Measurements from ENCODE around the gene HERC3. TPM values are rescaled to one million over a fixed set of nuclear protein-coding genes. Genes with fewer than 3 reads are reported as not detected.
A peak's percentile ranks its signal among the peaks of the same experiment; 100 is the strongest.

The HERC3 gene
- total and polyA plus RNA-seq, 4 experiments from 2014 or later: 39.9 to 97.1 (median 70.2) TPM

- no peaks in the 10 kb centered on the region for H3K4me1 Mint-ChIP-seq
- peaks cover 0 to 3% of the 10 kb centered on the region in 2 donors for H3K36me3 Mint-ChIP-seq
- intact Hi-C loops (cut with micrococcal nuclease): no loop called here
- no peak overlapping the region for H3K27ac Mint-ChIP-seq
- H3K4me3 Mint-ChIP-seq: no peak overlapping the region
- Histone ChIP-seq H3K9me3 (ENCODE audit: control insufficient read depth in 1 of 2, low read length in 2 of 2) (no peaks in the 10 kb centered on the region), H3K36me3 (ENCODE audit: insufficient read depth, low read length) (no peaks in the 10 kb centered on the region), H3K4me1 (ENCODE audit: insufficient read depth, low read length) (no peaks in the 10 kb centered on the region), H3K27ac (ENCODE audit: low read depth, low read length) (no peak overlapping the region), H3K27me3 (ENCODE audit: insufficient read depth, low read length) (no peaks in the 10 kb centered on the region), H3K4me3 (ENCODE audit: low read length in 2 of 2) (no peak overlapping the region)
- H3K9me3 Mint-ChIP-seq: peaks cover 0 to 4% (median 0%) of the 10 kb centered on the region in 8 donors
- ChIA-PET POLR2A (ENCODE audit: partially characterized antibody) (interaction anchor here (1.1 kb wide), 1 partner anchor 9 kb away, joined by 3 read pairs; no protein-coding TSS in a partner anchor), CTCF (ENCODE audit: partially characterized antibody) (no interaction called here)
- H3K27me3 Mint-ChIP-seq: no peaks in the 10 kb centered on the region
- DNase-seq: no peak
Measured at GRCh38 chr4:88582493-88582892, 9.8 kb upstream of the HERC3 start.

- no peak overlapping the region for H3K4me3 ChIP-seq (ENCODE audit: low read length in 2 of 2)
- no peaks in the 10 kb centered on the region for H3K36me3 ChIP-seq (ENCODE audit: insufficient read depth, low read length)
- no peaks in the 10 kb centered on the region for H3K9me3 ChIP-seq (ENCODE audit: control insufficient read depth in 1 of 2, low read length in 2 of 2)
- no peak for DNase-seq
- H3K27me3 Mint-ChIP-seq: no peaks in the 10 kb centered on the region
- peaks cover 0 to under 1% of the 10 kb centered on the region in 2 donors for H3K36me3 Mint-ChIP-seq
- ChIA-PET CTCF (ENCODE audit: partially characterized antibody) (interaction anchor here (0.7 to 3.1 kb wide), 2 partner anchors 44 to 76 kb away, joined by 4 to 12 read pairs; no protein-coding TSS in a partner anchor), POLR2A (ENCODE audit: partially characterized antibody) (interaction anchor here (0.6 to 1.4 kb wide), 3 partner anchors 8 to 549 kb away, joined by 3 to 5 read pairs (median 3); no protein-coding TSS in a partner anchor)
- H3K27ac ChIP-seq (ENCODE audit: low read depth, low read length): no peak overlapping the region
- no peak overlapping the region for H3K4me3 Mint-ChIP-seq
- no peak overlapping the region for H3K27ac Mint-ChIP-seq
- no peaks in the 10 kb centered on the region for H3K4me1 Mint-ChIP-seq
- H3K9me3 Mint-ChIP-seq: peaks cover 0 to 4% (median 0%) of the 10 kb centered on the region in 8 donors
- H3K27me3 ChIP-seq (ENCODE audit: insufficient read depth, low read length): no peaks in the 10 kb centered on the region
- no peaks in the 10 kb centered on the region for H3K4me1 ChIP-seq (ENCODE audit: insufficient read depth, low read length)
- intact Hi-C loops (cut with micrococcal nuclease): no loop called here
Measured at GRCh38 chr4:88583631-88584470, 8.4 kb upstream of the HERC3 start.

- DNase-seq: no peak
- ChIA-PET POLR2A (ENCODE audit: partially characterized antibody) (no interaction called here), CTCF (ENCODE audit: partially characterized antibody) (interaction anchor here (3.1 kb wide), 1 partner anchor 45 kb away, joined by 12 read pairs; no protein-coding TSS in a partner anchor)
- no peak overlapping the region for H3K27ac ChIP-seq (ENCODE audit: low read depth, low read length)
- H3K9me3 Mint-ChIP-seq: peaks cover 0 to 4% (median 0%) of the 10 kb centered on the region in 8 donors
- H3K4me1 Mint-ChIP-seq: no peaks in the 10 kb centered on the region
- no peaks in the 10 kb centered on the region for H3K36me3 Mint-ChIP-seq
- H3K4me3 Mint-ChIP-seq: no peak overlapping the region
- no peaks in the 10 kb centered on the region for H3K4me1 ChIP-seq (ENCODE audit: insufficient read depth, low read length)
- intact Hi-C loops (cut with micrococcal nuclease): no loop called here
- no peaks in the 10 kb centered on the region for H3K27me3 ChIP-seq (ENCODE audit: insufficient read depth, low read length)
- no peaks in the 10 kb centered on the region for H3K9me3 ChIP-seq (ENCODE audit: control insufficient read depth in 1 of 2, low read length in 2 of 2)
- no peaks in the 10 kb centered on the region for H3K36me3 ChIP-seq (ENCODE audit: insufficient read depth, low read length)
- no peak overlapping the region for H3K4me3 ChIP-seq (ENCODE audit: low read length in 2 of 2)
- no peaks in the 10 kb centered on the region for H3K27me3 Mint-ChIP-seq
- no peak overlapping the region for H3K27ac Mint-ChIP-seq
Measured at GRCh38 chr4:88584471-88584900, 7.8 kb upstream of the HERC3 start.

GRCh38 chr4:88585917-88586316 is 6.4 kb upstream of the HERC3 start:
- Mint-ChIP-seq H3K27ac (no peak overlapping the region), H3K36me3 (no peaks in the 10 kb centered on the region), H3K27me3 (no peaks in the 10 kb centered on the region), H3K4me1 (peaks cover 0 to 5% (median under 1%) of the 10 kb centered on the region in 4 donors), H3K4me3 (no peak overlapping the region), H3K9me3 (peaks cover 0 to 4% (median 0%) of the 10 kb centered on the region in 8 donors)
- Histone ChIP-seq H3K4me3 (ENCODE audit: low read length in 2 of 2) (no peak overlapping the region), H3K4me1 (ENCODE audit: insufficient read depth, low read length) (no peaks in the 10 kb centered on the region), H3K27ac (ENCODE audit: low read depth, low read length) (no peak overlapping the region), H3K36me3 (ENCODE audit: insufficient read depth, low read length) (no peaks in the 10 kb centered on the region), H3K27me3 (ENCODE audit: insufficient read depth, low read length) (no peaks in the 10 kb centered on the region), H3K9me3 (ENCODE audit: control insufficient read depth in 1 of 2, low read length in 2 of 2) (no peaks in the 10 kb centered on the region)
- intact Hi-C loops (cut with micrococcal nuclease): no loop called here
- POLR2A ChIA-PET (ENCODE audit: partially characterized antibody): no interaction called here
- no peak for DNase-seq
- CTCF ChIA-PET (ENCODE audit: partially characterized antibody): interaction anchor here (3.1 kb wide), 1 partner anchor 46 kb away, joined by 12 read pairs; no protein-coding TSS in a partner anchor

GRCh38 chr4:88587306-88587705 is 5.0 kb upstream of the HERC3 start:
- peaks cover 3 to 18% (median 7%) of the 10 kb centered on the region in 4 donors for H3K4me1 Mint-ChIP-seq
- DNase-seq: no peak
- ChIA-PET POLR2A (ENCODE audit: partially characterized antibody) (no interaction called here), CTCF (ENCODE audit: partially characterized antibody) (interaction anchor here (0.6 kb wide), 1 partner anchor 107 kb away, joined by 3 read pairs; no protein-coding TSS in a partner anchor)
- H3K36me3 ChIP-seq (ENCODE audit: insufficient read depth, low read length): no peaks in the 10 kb centered on the region
- H3K4me1 ChIP-seq (ENCODE audit: insufficient read depth, low read length): peaks cover 7% of the 10 kb centered on the region
- peaks cover 0 to 6% of the 10 kb centered on the region in 2 donors for H3K36me3 Mint-ChIP-seq
- no peaks in the 10 kb centered on the region for H3K27me3 ChIP-seq (ENCODE audit: insufficient read depth, low read length)
- H3K4me3 Mint-ChIP-seq: no peak overlapping the region
- no peak overlapping the region for H3K27ac Mint-ChIP-seq
- intact Hi-C loops (cut with micrococcal nuclease): no loop called here
- no peaks in the 10 kb centered on the region for H3K27me3 Mint-ChIP-seq
- H3K4me3 ChIP-seq (ENCODE audit: low read length in 2 of 2): no peak overlapping the region
- H3K9me3 ChIP-seq (ENCODE audit: control insufficient read depth in 1 of 2, low read length in 2 of 2): no peaks in the 10 kb centered on the region
- no peak overlapping the region for H3K27ac ChIP-seq (ENCODE audit: low read depth, low read length)
- peaks cover 0 to 4% (median 0%) of the 10 kb centered on the region in 8 donors for H3K9me3 Mint-ChIP-seq

- H3K36me3 Mint-ChIP-seq: peaks cover 15 to 34% of the 10 kb centered on the region in 2 donors
- peak overlapping the region; percentile 95 to 99 (median 98) for H3K4me3 Mint-ChIP-seq
- Histone ChIP-seq H3K27ac (ENCODE audit: low read depth, low read length) (peak overlapping the region; percentile 89), H3K4me1 (ENCODE audit: insufficient read depth, low read length) (peaks cover 40% of the 10 kb centered on the region), H3K36me3 (ENCODE audit: insufficient read depth, low read length) (peaks cover 3% of the 10 kb centered on the region), H3K27me3 (ENCODE audit: insufficient read depth, low read length) (no peaks in the 10 kb centered on the region), H3K4me3 (ENCODE audit: low read length in 2 of 2) (peak overlapping the region; percentile 21 to 74), H3K9me3 (ENCODE audit: control insufficient read depth in 1 of 2, low read length in 2 of 2) (no peaks in the 10 kb centered on the region)
- DNase-seq: peak; percentile 81 to 88 (median 82)
- POLR2A ChIA-PET (ENCODE audit: partially characterized antibody): interaction anchor here (0.6 to 8.0 kb wide), 15 partner anchors 8 to 706 kb away, joined by 3 to 163 read pairs (median 5); partner anchors contain the start of genes HERC5, HERC6 and PPM1K
- H3K9me3 Mint-ChIP-seq: peaks cover 0 to 2% (median 0%) of the 10 kb centered on the region in 8 donors
- CTCF ChIA-PET (ENCODE audit: partially characterized antibody): interaction anchor here (0.7 to 4.4 kb wide), 8 partner anchors 8 to 105 kb away, joined by 3 to 53 read pairs (median 4); partner anchors contain the start of gene NAP1L5
- H3K4me1 Mint-ChIP-seq: peaks cover 33 to 61% (median 43%) of the 10 kb centered on the region in 4 donors
- intact Hi-C loops (cut with micrococcal nuclease): loop anchor here (1.0 to 10.0 kb wide), 9 partner anchors 20 to 1656 kb away; partner anchors contain the start of genes AFF1, GPRIN3, HERC5 and HERC6
- H3K27ac Mint-ChIP-seq: peak overlapping the region; percentile 96 to 99 (median 99)
- H3K27me3 Mint-ChIP-seq: no peaks in the 10 kb centered on the region
Measured at GRCh38 chr4:88592600-88593448, 544 bp downstream of the HERC3 start.

All from CD4-positive, alpha-beta memory T cell (primary cell).